Left ventricle myocardium inferior (tissue), 1 donor: Measurements from ENCODE around the gene ANK2. TPM values are rescaled to one million over a fixed set of nuclear protein-coding genes. Genes with fewer than 3 reads are reported as not detected.
"Not testable (repeated sequence)": the region's sequence is repeated elsewhere in the genome, so short reads cannot be mapped to it uniquely, and the experiment has no call there.

Source experiments
- DNase-seq: peaks from one replicate; pipeline ENCODE4 v3.0.0-alpha.2; 2020
- H3K27ac ChIP-seq: fragments of 200-600 bp; replicated peaks from 2 replicates; pipeline ENCODE4 v1.8.0; 2021
- H3K27me3 ChIP-seq: fragments of 200-600 bp; 2 replicates; pipeline ENCODE4 v1.8.0; 2021; ENCODE audit warnings: low read depth
- H3K36me3 ChIP-seq: fragments of 200-600 bp; 2 replicates; pipeline ENCODE4 v1.8.0; 2021
- H3K4me1 ChIP-seq: fragments of 200-600 bp; 2 replicates; pipeline ENCODE4 v1.8.0; 2021
- H3K4me3 ChIP-seq: fragments of 200-600 bp; 2 replicates; pipeline ENCODE4 v1.8.0; 2021; ENCODE audit warnings: mild to moderate bottlenecking, moderate library complexity
- H3K9me3 ChIP-seq: fragments of 200-600 bp; replicated peaks from 2 replicates; pipeline ENCODE4 v1.8.0; 2021
- intact Hi-C: fragments of 100-400 bp; cut with micrococcal nuclease; formaldehyde crosslinking; loops from one replicate; pipeline ENCODE4 v1.11.0; 2022
- total RNA-seq: library from RNA; stranded (reverse); fragmentation: NEBNext Ultra II Directional; extraction: Animal tissue kit (Norgen Biotek cat#: 25700); gene quantifications from one replicate; pipeline ENCODE4 v1.2.1, GENCODE V29; 2021
- TF ChIP-seq, protein P1 (sequence below): fragments of 200-600 bp; IDR thresholded peaks from 2 replicates; pipeline ENCODE4 v1.8.0; 2021; ENCODE audit warnings: antibody characterized with exemption, mild to moderate bottlenecking, borderline replicate concordance
- donor health status: DM: no; HTN: yes; CAD: no; lungs with severe emphysema.

ANK2 gene
- total RNA-seq, 1 donor from 2014 or later = 267 TPM

DNA sequence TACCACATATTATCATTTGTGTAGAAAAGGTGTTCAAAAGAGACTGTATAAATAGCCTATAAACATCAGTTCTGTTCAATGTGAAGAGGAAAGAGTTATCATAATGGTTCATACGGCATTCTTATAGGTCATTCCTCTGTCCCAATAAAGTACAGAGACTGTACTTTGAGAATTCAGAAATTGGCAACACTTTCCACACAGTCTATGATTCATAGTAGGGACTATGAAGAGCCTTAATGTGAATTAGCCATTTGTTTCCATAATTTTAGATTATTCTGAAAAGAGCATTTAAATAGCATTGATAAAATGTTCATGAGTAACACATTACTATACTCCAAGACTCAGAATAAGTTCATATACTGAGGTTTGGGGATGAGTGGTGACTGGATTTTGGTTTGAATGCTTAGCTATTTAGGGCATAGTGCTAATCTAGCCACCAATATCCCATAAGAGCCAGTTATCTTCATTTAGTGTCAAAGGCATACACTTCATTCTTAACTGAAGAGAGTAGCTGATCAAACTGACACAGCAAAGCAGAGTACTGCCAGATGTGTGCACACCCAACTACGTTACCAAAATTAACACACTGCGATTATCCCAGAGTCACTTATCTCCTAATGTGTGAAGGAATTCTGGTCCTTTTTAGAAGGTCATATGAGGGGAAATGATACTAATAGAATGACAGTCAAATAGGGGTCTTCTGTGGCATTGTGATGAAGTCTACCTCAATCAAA, 10.2 kb downstream of the ANK2 start:
- Histone ChIP-seq H3K9me3 (no peaks in the 10 kb centered on the region), H3K36me3 (no peaks in the 10 kb centered on the region), H3K27me3 (no peaks in the 10 kb centered on the region), H3K27ac (peak overlapping the region; percentile 38), H3K4me1 (peaks cover 58% of the 10 kb centered on the region), H3K4me3 (no peak overlapping the region)
- TF ChIP-seq, protein P1, sequence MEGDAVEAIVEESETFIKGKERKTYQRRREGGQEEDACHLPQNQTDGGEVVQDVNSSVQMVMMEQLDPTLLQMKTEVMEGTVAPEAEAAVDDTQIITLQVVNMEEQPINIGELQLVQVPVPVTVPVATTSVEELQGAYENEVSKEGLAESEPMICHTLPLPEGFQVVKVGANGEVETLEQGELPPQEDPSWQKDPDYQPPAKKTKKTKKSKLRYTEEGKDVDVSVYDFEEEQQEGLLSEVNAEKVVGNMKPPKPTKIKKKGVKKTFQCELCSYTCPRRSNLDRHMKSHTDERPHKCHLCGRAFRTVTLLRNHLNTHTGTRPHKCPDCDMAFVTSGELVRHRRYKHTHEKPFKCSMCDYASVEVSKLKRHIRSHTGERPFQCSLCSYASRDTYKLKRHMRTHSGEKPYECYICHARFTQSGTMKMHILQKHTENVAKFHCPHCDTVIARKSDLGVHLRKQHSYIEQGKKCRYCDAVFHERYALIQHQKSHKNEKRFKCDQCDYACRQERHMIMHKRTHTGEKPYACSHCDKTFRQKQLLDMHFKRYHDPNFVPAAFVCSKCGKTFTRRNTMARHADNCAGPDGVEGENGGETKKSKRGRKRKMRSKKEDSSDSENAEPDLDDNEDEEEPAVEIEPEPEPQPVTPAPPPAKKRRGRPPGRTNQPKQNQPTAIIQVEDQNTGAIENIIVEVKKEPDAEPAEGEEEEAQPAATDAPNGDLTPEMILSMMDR = no peak
- intact Hi-C loops = no loop called here
- no peak for DNase-seq

DNA sequence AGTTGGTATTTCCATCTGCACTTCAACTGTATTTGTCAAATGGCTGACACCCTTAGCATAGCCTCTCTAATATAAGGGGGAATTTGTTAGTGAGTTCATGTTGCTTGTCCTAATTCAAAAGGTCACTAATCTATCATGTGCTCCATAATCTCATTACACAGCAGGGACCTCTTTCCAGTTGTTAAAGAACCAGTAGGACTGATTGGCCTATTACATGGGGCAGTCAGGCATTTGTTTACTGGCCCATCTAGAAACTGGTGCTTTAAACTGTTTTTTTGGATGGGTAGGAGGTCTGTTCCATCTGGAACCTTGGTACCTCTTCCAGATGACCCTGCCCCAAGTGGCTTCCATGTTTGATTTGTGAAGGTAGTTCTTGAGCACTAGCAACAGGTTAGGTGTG, 11.4 kb downstream of the ANK2 start:
- intact Hi-C loops = no loop called here
- Histone ChIP-seq H3K9me3 (no peaks in the 10 kb centered on the region), H3K27me3 (no peaks in the 10 kb centered on the region), H3K27ac (no peak overlapping the region), H3K36me3 (no peaks in the 10 kb centered on the region), H3K4me3 (no peak overlapping the region), H3K4me1 (peaks cover 54% of the 10 kb centered on the region)
- DNase-seq = no peak
- TF ChIP-seq, protein P1 = no peak

- H3K36me3 ChIP-seq = no peaks in the 10 kb centered on the region
- H3K4me3 ChIP-seq = no peak overlapping the region
- H3K9me3 ChIP-seq = no peaks in the 10 kb centered on the region
- no peak overlapping the region for H3K27ac ChIP-seq
- TF ChIP-seq, protein P1 = no peak
- intact Hi-C loops = no loop called here
- no peaks in the 10 kb centered on the region for H3K27me3 ChIP-seq
- peaks cover 35% of the 10 kb centered on the region for H3K4me1 ChIP-seq
- no peak for DNase-seq
Measured at GRCh38 chr4:113064244-113064643, 14.8 kb downstream of the ANK2 start.

DNA sequence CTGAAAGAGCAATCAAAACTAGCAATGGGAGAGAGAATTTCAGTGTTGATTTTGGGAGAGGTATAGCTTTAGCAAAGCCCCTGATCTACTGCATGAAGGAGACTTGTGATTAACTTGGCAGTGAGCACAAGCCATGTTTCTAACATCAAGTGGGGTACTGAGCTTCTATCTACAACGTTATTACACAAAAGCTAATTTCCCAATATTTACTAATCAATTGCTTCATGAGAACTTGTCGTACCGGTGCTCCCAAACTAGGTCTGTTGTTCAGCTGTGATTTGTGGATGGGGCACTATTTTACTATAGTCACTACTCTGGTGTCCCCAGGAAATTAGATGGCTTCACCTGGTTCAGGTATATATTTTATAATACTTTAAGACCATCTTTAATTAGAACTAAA, 16.2 kb downstream of the ANK2 start:
- H3K9me3 ChIP-seq = no peaks in the 10 kb centered on the region
- intact Hi-C loops = no loop called here
- H3K4me1 ChIP-seq = peaks cover 22% of the 10 kb centered on the region
- no peak overlapping the region for H3K27ac ChIP-seq
- TF ChIP-seq, protein P1 = no peak
- no peak for DNase-seq
- no peaks in the 10 kb centered on the region for H3K36me3 ChIP-seq
- no peak overlapping the region for H3K4me3 ChIP-seq
- H3K27me3 ChIP-seq = no peaks in the 10 kb centered on the region

DNA sequence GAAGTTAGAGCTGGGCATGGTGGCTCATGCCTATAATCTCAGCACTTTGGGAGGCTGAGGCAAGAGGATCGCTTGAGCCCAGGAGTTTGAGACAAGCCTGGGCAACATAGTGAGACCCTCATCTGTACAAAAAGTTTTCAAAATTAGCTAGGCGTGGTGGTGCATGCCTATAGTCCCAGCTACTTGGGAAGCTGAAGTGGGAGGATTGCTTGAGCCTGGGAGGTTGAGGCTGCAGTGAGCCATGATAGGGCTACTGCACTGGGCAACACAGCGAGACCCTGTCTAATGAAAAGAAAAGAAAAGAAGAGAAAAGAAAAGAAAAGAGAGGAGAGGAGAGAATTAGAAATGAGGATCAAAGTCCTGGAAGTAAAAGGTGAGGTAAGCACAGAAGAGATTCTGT, 19.3 kb downstream of the ANK2 start:
- H3K4me1 ChIP-seq, H3K27ac ChIP-seq, intact Hi-C loops, DNase-seq, H3K36me3 ChIP-seq, H3K9me3 ChIP-seq, H3K27me3 ChIP-seq, H3K4me3 ChIP-seq: not testable (repeated sequence)

- H3K4me1 ChIP-seq = peaks cover 5% of the 10 kb centered on the region
- intact Hi-C loops = no loop called here
- H3K36me3 ChIP-seq = no peaks in the 10 kb centered on the region
- H3K27ac ChIP-seq = no peak overlapping the region
- TF ChIP-seq, protein P1 = no peak
- H3K9me3 ChIP-seq = no peaks in the 10 kb centered on the region
- H3K4me3 ChIP-seq = no peak overlapping the region
- no peaks in the 10 kb centered on the region for H3K27me3 ChIP-seq
- DNase-seq = no peak
Measured at GRCh38 chr4:113069212-113069892, 19.9 kb downstream of the ANK2 start.
